GM10248 (cell line): ENCODE measurements around the gene OPRL1.

ENCODE experiments used
- CTCF ChIA-PET: fragments of 300-600 bp; sonication (Branson Sonifier 250); formaldehyde crosslinking; extraction: SDS; loops from one replicate; lab custom pipeline; 2021; ENCODE audit warnings: antibody characterized with exemption; lab: Yijun Ruan, JAX
- POLR2A ChIA-PET: fragments of 350-650 bp; sonication (Branson Sonifier 250); formaldehyde crosslinking; extraction: SDS; loops from one replicate; lab custom pipeline; 2020; ENCODE audit warnings: antibody characterized with exemption; lab: Yijun Ruan, JAX
- DNase-seq: peaks from one replicate; pipeline ENCODE4 v3.0.0; 2012; ENCODE audit errors: extremely low spot score
- CTCF ChIP-seq: IDR thresholded peaks from 2 replicates; pipeline ENCODE4 v1.5.1; 2012; ENCODE audit warnings: mild to moderate bottlenecking, low read depth; ENCODE audit errors: extremely low read depth, missing control alignments, control extremely low read depth

The OPRL1 gene

GRCh38 chr20:64148581-64148980 lies 68.7 kb downstream of the OPRL1 start:
- POLR2A ChIA-PET = no interaction called here
- CTCF ChIA-PET = interaction anchor here (2.8 kb wide), 1 partner anchor 65 kb away, joined by 6 read pairs; no protein-coding TSS in a partner anchor
- TF ChIP-seq CTCF = no peak

GRCh38 chr20:64149141-64149540 lies 69.3 kb downstream of the OPRL1 start:
- ChIA-PET POLR2A (no interaction called here), CTCF (interaction anchor here (2.8 kb wide), 1 partner anchor 66 kb away, joined by 6 read pairs; no protein-coding TSS in a partner anchor)
- no peak for DNase-seq
- TF ChIP-seq CTCF = no peak

More at GRCh38 chr20:64148581-64148980, 68.7 kb downstream of the OPRL1 start:
- no peak for DNase-seq

GRCh38 chr20:64149809-64150560 lies 70.1 kb downstream of the OPRL1 start:
- no peak for DNase-seq
- TF ChIP-seq CTCF = no peak
- ChIA-PET CTCF (interaction anchor here (2.8 kb wide), 1 partner anchor 67 kb away, joined by 6 read pairs; no protein-coding TSS in a partner anchor), POLR2A (no interaction called here)
